Measurements from ENCODE around the gene KCTD16.

- no peak for TF ChIP-seq TCF4 (CRISPR knock-in tag; IDR thresholded peaks at IDR 0.05; ENCODE audit: borderline replicate concordance)
- no peak for TF ChIP-seq CSDC2 (CRISPR knock-in tag; IDR thresholded peaks at IDR 0.05)
- no peak for TF ChIP-seq ZNF8 (CRISPR knock-in tag; IDR thresholded peaks at IDR 0.05)
- no peak for TF ChIP-seq POU6F1 (CRISPR knock-in tag; IDR thresholded peaks at IDR 0.05; ENCODE audit: borderline replicate concordance, low read depth)
Measured at GRCh38 chr5:144462577-144462976, 291.9 kb downstream of the KCTD16 start.
